Heart left ventricle (tissue), 13 donors: ENCODE measurements around the gene TNIK.

Source experiments
- CTCF ChIP-seq, 12 donors: fragments of 200-600 bp; sonication (generic) in 4 of 12; IDR thresholded peaks; one replicate each; pipeline versions ENCODE4 v1.5.0 to v1.8.0; 2018 to 2022; ENCODE audit warnings: antibody characterized with exemption in 12 of 12, mild to moderate bottlenecking in 5 of 12
- POLR2A ChIP-seq, 2 donors: fragments of 450-650 bp; IDR thresholded peaks; one replicate each; pipeline ENCODE4 v1.6.1; 2017; ENCODE audit warnings: antibody characterized with exemption in 2 of 2, mild to moderate bottlenecking in 2 of 2, moderate library complexity in 2 of 2
- donor health status: ischemic (EF 13 %, LVEDD 7.1; RV severe dilation, severe dysfunction).
- donor health status: DM: no; HTN: yes; CAD: no.
- donor health status: DM: no; HTN: no; CAD: no.
- donor health status: ischemic (EF 25% LVEDD 6.9; RV normal size, moderate dysfunction).
- donor health status: ischemic (EF 25% LVEDD 5.7; RV mildly dilated, moderate dysfunction).
- donor health status: ischemic (EF 35%, LVEDD 5.7; RV mildly dilated, moderate dysfunction).
- donor health status: nonischemic (EF 11% LVEDD 7.7; RV severe dilation, severe dysfunction).
- donor health status: DM: yes; HTN: yes; CAD: no.
- donor health status: PGD.
- donor health status: ischemic (EF 29% LVEDD 5.4; RV normal size, mild dysfunction).
- donor health status: nonischemic (EF 23%, LVEDD 6.1; RV moderate dilation, normal function).

- TF ChIP-seq POLR2A (IDR thresholded peaks at IDR 0.05) (no peak), CTCF (IDR thresholded peaks at IDR 0.05) (no peak)
Observed at GRCh38 chr3:171498921-171499320, 38.7 kb upstream of the TNIK start.
